Endothelial cell of umbilical vein (primary cell): ENCODE data around the gene S100A14. TPM values are rescaled to one million over a fixed set of nuclear protein-coding genes. Genes with fewer than 3 reads are reported as not detected.

ENCODE experiments used
- BruUV-seq: library from RNA; stranded (reverse); fragments of 400-500 nt; replicated peaks from 2 replicates; lab custom pipeline; 2021; lab: Mats Ljungman, UMichigan
- CTCF ChIA-PET: fragments of 300-600, 350-600 bp; sonication (Branson Sonifier 250); formaldehyde crosslinking; loops from one replicate; lab custom pipeline; 2021; ENCODE audit warnings: antibody characterized with exemption, inconsistent platforms; lab: Charles Lee
- POLR2A ChIA-PET: fragments of 300-600, 350-600 bp; sonication (Branson Sonifier 250); formaldehyde crosslinking; loops from one replicate; lab custom pipeline; 2021; ENCODE audit warnings: antibody characterized with exemption, inconsistent platforms; lab: Charles Lee
- DNase-seq: peaks from one replicate; pipeline ENCODE4 v3.0.0-alpha.2; 2011; ENCODE audit warnings: low read depth, low spot score
- FAIRE-seq: peaks from 2 replicates; lab custom pipeline; 2011; peaks lifted over from hg19 to GRCh38; lab: Jason Lieb, UNC
- H2AFZ ChIP-seq: 2 replicates; pipeline ENCODE4 v1.6.0; 2012; ENCODE audit warnings: low read depth, low read length, control low read depth, inconsistent platforms
- H3K27ac ChIP-seq: 2 replicates; pipeline ENCODE4 v1.5.1; 2011; ENCODE audit warnings: low read depth, mild to moderate bottlenecking, control low read depth, low read length, moderate library complexity; ENCODE audit not compliant: insufficient read depth
- H3K27me3 ChIP-seq, 2 experiments: 2 replicates each; pipeline versions ENCODE4 v1.6.0 to v1.6.1; 2011; ENCODE audit warnings: low read length in 2 of 2, mixed read lengths in 1 of 2; ENCODE audit not compliant: control insufficient read depth in 2 of 2, insufficient read depth in 2 of 2
- H3K36me3 ChIP-seq, 2 experiments: 2 replicates in 1 of 2; 3 replicates in 1 of 2; pipeline ENCODE4 v1.5.1; 2011; ENCODE audit warnings: low read length in 2 of 2, mild to moderate bottlenecking in 1 of 2, moderate library complexity in 1 of 2; ENCODE audit not compliant: control insufficient read depth in 2 of 2, insufficient read depth in 2 of 2; ENCODE audit errors: extremely low read depth in 1 of 2
- H3K4me1 ChIP-seq: 3 replicates; pipeline ENCODE4 v1.5.1; 2011; ENCODE audit warnings: mild to moderate bottlenecking, low read length; ENCODE audit not compliant: control insufficient read depth, insufficient read depth; ENCODE audit errors: extremely low read depth
- H3K4me2 ChIP-seq: 2 replicates; pipeline ENCODE4 v1.6.1; 2011; ENCODE audit warnings: low read length, control low read depth, mixed read lengths; ENCODE audit not compliant: insufficient read depth
- H3K4me3 ChIP-seq, 3 experiments: fragments of 200-600 bp in 1 of 3; sonication (generic), shearing (Covaris generic) in 1 of 3; replicated peaks in 1 of 3; 2 replicates each; pipeline ENCODE4 v1.5.1; 2011 to 2016; ENCODE audit warnings: control low read depth in 3 of 3, low read length in 3 of 3, mild to moderate bottlenecking in 2 of 3, inconsistent platforms in 1 of 3, low read depth in 1 of 3, moderate library complexity in 1 of 3; ENCODE audit not compliant: insufficient read depth in 1 of 3
- H3K79me2 ChIP-seq: 2 replicates; pipeline ENCODE4 v1.6.0; 2012; ENCODE audit warnings: low read length, inconsistent platforms; ENCODE audit not compliant: control insufficient read depth, insufficient read depth
- H3K9ac ChIP-seq: replicated peaks from 2 replicates; pipeline ENCODE3; 2011; ENCODE audit warnings: low read length, control low read depth; ENCODE audit not compliant: insufficient read depth; ENCODE audit errors: extremely low read depth
- H3K9me1 ChIP-seq: replicated peaks from 3 replicates; pipeline ENCODE4 v1.6.0; 2011; ENCODE audit warnings: mild to moderate bottlenecking, low read length; ENCODE audit not compliant: control insufficient read depth, insufficient read depth; ENCODE audit errors: extremely low read depth
- H3K9me3 ChIP-seq: replicated peaks from 2 replicates; pipeline ENCODE4 v1.5.1; 2012; ENCODE audit warnings: low read length, inconsistent platforms; ENCODE audit not compliant: control insufficient read depth, insufficient read depth
- H4K20me1 ChIP-seq: replicated peaks from 2 replicates; pipeline ENCODE3; 2011; ENCODE audit warnings: mild to moderate bottlenecking, low read length; ENCODE audit not compliant: control insufficient read depth, insufficient read depth; ENCODE audit errors: extremely low read depth
- CTCF ChIP-seq, 2 donors: IDR thresholded peaks; 1 replicate in 1 of 2; 2 replicates in 1 of 2; pipeline ENCODE4 v1.5.1; 2011; ENCODE audit warnings: low read length in 2 of 2, mild to moderate bottlenecking in 2 of 2, moderate library complexity in 2 of 2, control low read depth in 1 of 2, inconsistent platforms in 1 of 2, low read depth in 1 of 2; ENCODE audit not compliant: insufficient read depth in 1 of 2; ENCODE audit errors: extremely low read depth in 1 of 2
- EZH2 ChIP-seq: IDR thresholded peaks from 2 replicates; pipeline ENCODE4 v1.6.1; 2012; ENCODE audit warnings: borderline replicate concordance, low read depth, mild to moderate bottlenecking, moderate library complexity, low read length, inconsistent platforms; ENCODE audit not compliant: severe bottlenecking
- FOS ChIP-seq: IDR thresholded peaks from 2 replicates; pipeline ENCODE4 v1.6.1; 2011; ENCODE audit warnings: mild to moderate bottlenecking, low read length, moderate library complexity, borderline replicate concordance; ENCODE audit not compliant: insufficient read depth
- GATA2 ChIP-seq: IDR thresholded peaks from 2 replicates; pipeline ENCODE4 v1.7.0; 2011; ENCODE audit warnings: low read depth, mild to moderate bottlenecking, moderate library complexity, mixed read lengths, low read length; ENCODE audit not compliant: insufficient read length, insufficient read depth
- JUN ChIP-seq: IDR thresholded peaks from 2 replicates; pipeline ENCODE4 v1.6.1; 2011; ENCODE audit warnings: borderline replicate concordance, low read depth; ENCODE audit not compliant: insufficient read length, insufficient read depth
- MAX ChIP-seq: IDR thresholded peaks from 2 replicates; pipeline ENCODE4 v1.6.1; 2011; ENCODE audit not compliant: insufficient read depth, insufficient read length
- MYC ChIP-seq: IDR thresholded peaks from one replicate; pipeline ENCODE4 v1.6.1; 2011; ENCODE audit warnings: mild to moderate bottlenecking, low read depth, low read length
- POLR2A ChIP-seq: IDR thresholded peaks from 2 replicates; pipeline ENCODE4 v1.6.1; 2012; ENCODE audit warnings: low read depth, mild to moderate bottlenecking, control low read depth, low read length
- POLR2AphosphoS5 ChIP-seq: IDR thresholded peaks from 2 replicates; pipeline ENCODE4 v1.6.1; 2012; ENCODE audit warnings: low read depth, mild to moderate bottlenecking, control low read depth, low read length, moderate library complexity; ENCODE audit not compliant: insufficient read depth
- dilution Hi-C: fragments of 300-500 bp; cut with MboI; formaldehyde crosslinking; loops from one replicate; pipeline ENCODE4 v1.15.0; 2019; ENCODE audit warnings: low sequenced_read_pairs; ENCODE audit not compliant: extremely low pct_ligation_motif_present
- intact Hi-C: fragments of 100-400 bp; cut with micrococcal nuclease; formaldehyde crosslinking; loops from one replicate; pipeline ENCODE4 v1.10.0; 2022
- polyA plus RNA-seq, 4 experiments: library from polyadenylated mRNA; depleted of rRNA in 3 of 4; stranded (reverse) in 3 of 4; unstranded in 1 of 4; fragments of >200 nt; gene quantifications; 2 replicates each; pipeline versions ENCODE4 v1.2.1 to v1.2.3, GENCODE V29; 2011 to 2012; ENCODE audit warnings: missing spikeins in 1 of 4
- total RNA-seq: library from RNA; stranded (reverse); gene quantifications from 2 replicates; pipeline ENCODE4 v1.2.3, GENCODE V29; 2021

The S100A14 gene
- total and polyA plus RNA-seq, 2 donors (not counting 3 experiments of a cell fraction or from before 2014, with no cell fraction given): 0.10 TPM; not detected in 1

- POLR2A ChIA-PET: interaction anchor here (0.8 to 1.0 kb wide), 3 partner anchors 10 to 15 kb away, joined by 3 to 5 read pairs (median 3); partner anchors contain the start of gene S100A13
- CTCF ChIA-PET: interaction anchor here (1.2 to 3.0 kb wide), 3 partner anchors 11 to 128 kb away, joined by 6 to 12 read pairs (median 9); partner anchors contain the start of gene S100A13
- no TSS peak for BruUV-seq
- H3K79me2 ChIP-seq: peaks cover 56% of the 10 kb centered on the region
- H3K27me3 ChIP-seq: no peaks in the 10 kb centered on the region
- H3K4me3 ChIP-seq: no peak overlapping the region
- no peak overlapping the region for H3K9ac ChIP-seq
- DNase-seq (no peak), FAIRE-seq (no peak)
- intact Hi-C loops (no loop called here), dilution Hi-C loops (no loop called here)
- TF ChIP-seq CTCF (IDR thresholded peaks at IDR 0.05; ENCODE audit: extremely low read depth in 1 of 2, insufficient read depth in 1 of 2, low read depth in 1 of 2, low read length in 2 of 2): no peak
- no peak for TF ChIP-seq EZH2
- no peak for TF ChIP-seq POLR2AphosphoS5
- TF ChIP-seq MAX: no peak
- TF ChIP-seq MYC: no peak
- TF ChIP-seq POLR2A: no peak
- TF ChIP-seq FOS: no peak
- TF ChIP-seq JUN: no peak
- TF ChIP-seq GATA2: no peak
- peaks cover 2% of the 10 kb centered on the region for H4K20me1 ChIP-seq
- no peak overlapping the region for H3K27ac ChIP-seq
- H3K4me2 ChIP-seq: no peak overlapping the region
- H3K4me1 ChIP-seq: peaks cover 9% of the 10 kb centered on the region
- H3K9me1 ChIP-seq: no peaks in the 10 kb centered on the region
- H3K9me3 ChIP-seq: no peaks in the 10 kb centered on the region
- H3K36me3 ChIP-seq: peaks cover 30 to 41% of the 10 kb centered on the region in 2 experiments
- no peak overlapping the region for H2AFZ ChIP-seq
Observed at GRCh38 chr1:153638261-153638660, 22.1 kb upstream of the S100A14 start.
